GM12875 (cell line): ENCODE measurements around the gene ADAM11.
"Not testable (repeated sequence)": the region's sequence is repeated elsewhere in the genome, so short reads cannot be mapped to it uniquely, and the experiment has no call there.

ENCODE experiments used
- H3K4me3 ChIP-seq: one replicate; pipeline ENCODE4 v1.5.1; 2011; ENCODE audit warnings: low read depth, low read length, control low read depth
- CTCF ChIP-seq: IDR thresholded peaks from 2 replicates; pipeline ENCODE4 v1.5.1; 2011; ENCODE audit warnings: low read depth, mild to moderate bottlenecking, control low read depth, inconsistent platforms, low read length, moderate library complexity, borderline replicate concordance; ENCODE audit not compliant: insufficient read depth

ADAM11 gene

GRCh38 chr17:44801880-44802279 lies 43.1 kb downstream of the ADAM11 start:
- H3K4me3 ChIP-seq, result no peak overlapping the region
- no peak for TF ChIP-seq CTCF

- no peak for TF ChIP-seq CTCF
- no peak overlapping the region for H3K4me3 ChIP-seq
These were observed 45.7 kb downstream of the ADAM11 start for GRCh38 chr17:44804302-44805089.

GRCh38 chr17:44807093-44807816 lies 48.5 kb downstream of the ADAM11 start:
- TF ChIP-seq CTCF, result no peak
- no peak overlapping the region for H3K4me3 ChIP-seq

GRCh38 chr17:44807817-44808155 lies 49.0 kb downstream of the ADAM11 start:
- no peak overlapping the region for H3K4me3 ChIP-seq
- no peak for TF ChIP-seq CTCF

GRCh38 chr17:44808156-44808555 lies 49.4 kb downstream of the ADAM11 start:
- H3K4me3 ChIP-seq, result no peak overlapping the region
- TF ChIP-seq CTCF, result no peak

GRCh38 chr17:44808656-44809388 lies 50.0 kb downstream of the ADAM11 start:
- not testable (repeated sequence) for H3K4me3 ChIP-seq

- no peak for TF ChIP-seq CTCF
- H3K4me3 ChIP-seq, result no peak overlapping the region
These were observed 53.5 kb downstream of the ADAM11 start for GRCh38 chr17:44812263-44812662.

GRCh38 chr17:44818508-44818907 lies 59.7 kb downstream of the ADAM11 start:
- not testable (repeated sequence) for H3K4me3 ChIP-seq
